Right atrium auricular region (tissue), 2 donors: Measurements from ENCODE around the gene KLRB1. TPM values are rescaled to one million over a fixed set of nuclear protein-coding genes. Genes with fewer than 3 reads are reported as not detected.
"Not testable (repeated sequence)": the region's sequence is repeated elsewhere in the genome, so short reads cannot be mapped to it uniquely, and the experiment has no call there.

ENCODE experiments used
- DNase-seq: peaks from one replicate; pipeline ENCODE4 v3.0.0-alpha.2; 2019; ENCODE audit warnings: low spot score
- H3K27ac ChIP-seq, 2 donors: fragments of 200-600 bp; sonication (generic); 1 replicate in 1 of 2; 2 replicates in 1 of 2; pipeline ENCODE4 v1.5.1; 2016 to 2019
- H3K27me3 ChIP-seq, 2 donors: fragments of 200-600 bp; sonication (generic); one replicate each; pipeline versions ENCODE4 v1.5.1 to v1.6.0; 2017 to 2019
- H3K36me3 ChIP-seq: fragments of 200-600 bp; sonication (generic); one replicate; pipeline ENCODE4 v1.5.1; 2016
- H3K4me1 ChIP-seq, 2 donors: fragments of 200-600 bp; sonication (generic); one replicate each; pipeline versions ENCODE4 v1.5.1 to v1.6.0; 2017 to 2019
- H3K4me3 ChIP-seq, 2 donors: fragments of 200-600 bp; sonication (generic); 1 replicate in 1 of 2; 2 replicates in 1 of 2; pipeline ENCODE4 v1.5.1; 2017 to 2019; ENCODE audit warnings: mild to moderate bottlenecking in 1 of 2, moderate library complexity in 1 of 2
- H3K9me3 ChIP-seq, 2 donors: fragments of 200-600 bp; sonication (generic); one replicate each; pipeline ENCODE4 v1.5.1; 2019
- CTCF ChIP-seq, 2 donors: fragments of 200-600 bp; sonication (generic); IDR thresholded peaks; one replicate each; pipeline ENCODE4 v1.5.1; 2019; ENCODE audit warnings: antibody characterized with exemption in 2 of 2
- total RNA-seq, 2 donors: library from RNA; depleted of rRNA; stranded (reverse); fragments of >200 nt; gene quantifications; one replicate each; pipeline ENCODE4 v1.1.0, GENCODE V29; 2016

Gene KLRB1
- total RNA-seq, 2 donors from 2014 or later, result 0.75 TPM; not detected in 1

DNA sequence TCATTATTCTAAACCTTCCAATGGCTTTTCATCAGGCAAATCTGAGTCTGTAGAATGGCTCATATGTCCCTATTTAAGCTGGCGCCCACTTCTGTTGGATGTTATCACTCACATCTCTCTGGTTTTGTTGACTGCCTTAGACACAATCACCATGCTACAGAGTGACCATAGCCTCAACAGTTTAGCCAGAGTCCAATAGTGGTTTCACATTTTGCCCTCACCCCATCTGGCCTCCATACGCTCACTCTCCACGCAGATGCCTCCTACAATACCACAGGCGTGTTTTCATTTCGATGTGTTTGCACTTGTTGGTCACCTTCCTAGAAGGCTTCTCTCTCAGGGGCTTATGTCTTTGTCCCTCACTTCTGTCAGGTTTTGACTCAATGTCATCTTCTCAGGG, 3.4 kb downstream of the KLRB1 start:
- H3K4me3 ChIP-seq, result no peak overlapping the region
- no peaks in the 10 kb centered on the region for H3K9me3 ChIP-seq
- DNase-seq, result no peak
- TF ChIP-seq CTCF (IDR thresholded peaks at IDR 0.05), result no peak
- no peak overlapping the region for H3K27ac ChIP-seq
- no peaks in the 10 kb centered on the region for H3K36me3 ChIP-seq
- H3K4me1 ChIP-seq, result no peaks in the 10 kb centered on the region
- H3K27me3 ChIP-seq, result no peaks in the 10 kb centered on the region

DNA sequence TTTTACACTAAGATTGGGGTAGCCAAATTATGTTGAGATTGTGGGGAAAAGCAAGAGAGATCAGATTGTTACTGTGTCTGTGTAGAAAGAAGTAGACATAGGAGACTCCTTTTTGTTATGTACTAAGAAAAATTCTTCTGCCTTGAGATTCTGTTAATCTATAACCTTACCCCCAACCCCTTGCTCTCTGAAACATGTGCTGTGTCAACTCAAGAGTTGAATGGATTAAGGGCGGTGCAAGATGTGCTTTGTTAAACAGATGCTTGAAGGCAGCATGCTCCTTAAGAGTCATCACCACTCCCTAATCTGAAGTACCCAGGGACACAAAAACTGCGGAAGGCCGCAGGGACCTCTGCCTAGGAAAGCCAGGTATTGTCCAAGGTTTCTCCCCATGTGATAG, 7.3 kb downstream of the KLRB1 start:
- H3K9me3 ChIP-seq, H3K36me3 ChIP-seq, H3K27ac ChIP-seq, H3K4me3 ChIP-seq, DNase-seq, H3K27me3 ChIP-seq, H3K4me1 ChIP-seq: not testable (repeated sequence)

DNA sequence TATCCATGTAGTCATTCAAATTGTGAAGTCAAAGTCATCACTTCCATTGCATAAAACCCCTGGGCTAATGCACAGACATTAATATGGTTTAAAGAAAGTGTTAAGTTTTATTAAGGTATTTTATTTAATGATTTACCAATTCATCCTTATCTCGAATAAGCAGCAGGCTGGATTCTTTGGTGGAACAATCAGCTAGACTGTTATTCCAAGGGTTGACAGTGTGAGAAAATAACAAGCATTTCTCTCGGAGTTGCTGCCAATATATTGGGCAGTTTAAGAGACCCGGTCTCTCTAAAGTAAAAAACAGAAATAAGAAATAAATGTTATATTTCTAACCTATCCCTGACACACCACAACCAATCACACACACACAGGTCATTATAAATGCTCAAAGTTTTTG, 9.4 kb downstream of the KLRB1 start:
- no peaks in the 10 kb centered on the region for H3K9me3 ChIP-seq
- H3K4me3 ChIP-seq, result no peak overlapping the region

DNA sequence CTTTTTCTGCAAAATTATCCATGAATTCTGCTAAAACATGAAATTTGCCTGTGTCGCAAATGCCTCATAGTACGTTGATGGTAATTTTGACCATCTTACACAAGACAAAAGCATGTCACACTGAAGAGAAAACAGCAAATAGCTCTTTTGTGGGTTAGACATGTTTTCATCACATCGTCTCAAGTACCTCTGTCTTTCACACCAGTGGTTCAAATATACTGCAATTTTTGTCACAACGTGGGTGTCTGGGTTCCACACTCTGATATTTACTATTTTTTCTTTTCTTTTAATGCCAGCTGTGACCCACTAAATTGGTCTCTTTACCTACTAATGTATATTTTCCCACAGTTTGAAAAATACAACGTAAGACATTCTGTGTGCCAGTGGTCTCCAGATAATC, 10.4 kb downstream of the KLRB1 start:
- no peak for DNase-seq
- no peak overlapping the region for H3K27ac ChIP-seq
- H3K9me3 ChIP-seq, result no peaks in the 10 kb centered on the region
- H3K27me3 ChIP-seq, result no peaks in the 10 kb centered on the region
- H3K36me3 ChIP-seq, result no peaks in the 10 kb centered on the region
- TF ChIP-seq CTCF (IDR thresholded peaks at IDR 0.05), result no peak
- no peak overlapping the region for H3K4me3 ChIP-seq
- no peaks in the 10 kb centered on the region for H3K4me1 ChIP-seq

More for the DNA sequence above, 9.4 kb downstream of the KLRB1 start:
- H3K27me3 ChIP-seq, result no peaks in the 10 kb centered on the region
- H3K4me1 ChIP-seq, result no peaks in the 10 kb centered on the region
- DNase-seq, result no peak
- TF ChIP-seq CTCF (IDR thresholded peaks at IDR 0.05), result no peak
- no peak overlapping the region for H3K27ac ChIP-seq
- no peaks in the 10 kb centered on the region for H3K36me3 ChIP-seq

DNA sequence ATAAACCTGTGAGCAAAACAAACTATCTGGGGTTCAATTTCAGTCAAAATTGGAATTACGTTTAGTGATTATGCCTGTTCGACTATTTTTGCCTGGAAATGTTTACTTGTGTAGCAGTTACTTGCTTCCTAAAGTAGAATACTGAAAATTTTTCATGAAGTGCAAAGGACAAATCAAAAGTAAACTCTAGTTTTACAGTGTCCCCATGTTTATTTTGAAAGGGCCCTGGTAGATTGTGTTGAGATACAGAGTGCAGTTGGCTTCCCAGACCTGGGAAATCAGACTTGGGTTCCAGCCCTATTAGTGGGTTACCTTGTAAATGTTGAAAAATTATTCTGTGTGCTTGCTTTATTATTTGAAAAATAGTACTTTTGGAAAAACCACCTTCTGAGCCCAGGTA, 17.3 kb downstream of the KLRB1 start:
- TF ChIP-seq CTCF (IDR thresholded peaks at IDR 0.05), result no peak
- DNase-seq, result no peak

GRCh38 chr12:9588749-9589148, 19.0 kb downstream of the KLRB1 start:
- Histone ChIP-seq H3K4me3 (no peak overlapping the region), H3K27ac (no peak overlapping the region), H3K9me3 (no peaks in the 10 kb centered on the region), H3K36me3 (no peaks in the 10 kb centered on the region), H3K4me1 (no peaks in the 10 kb centered on the region), H3K27me3 (no peaks in the 10 kb centered on the region)
- DNase-seq, result no peak
- TF ChIP-seq CTCF (IDR thresholded peaks at IDR 0.05), result no peak

More for the DNA sequence above, 17.3 kb downstream of the KLRB1 start:
- Histone ChIP-seq H3K4me3 (no peak overlapping the region), H3K4me1 (no peaks in the 10 kb centered on the region), H3K27ac (no peak overlapping the region), H3K36me3 (no peaks in the 10 kb centered on the region), H3K27me3 (no peaks in the 10 kb centered on the region), H3K9me3 (no peaks in the 10 kb centered on the region)
